ENCODE measurements around the gene BRD7. TPM values are rescaled to one million over a fixed set of nuclear protein-coding genes. Genes with fewer than 3 reads are reported as not detected.

Gene BRD7
- total RNA-seq, 1 donor from 2014 or later = 33.2 TPM

- TF ChIP-seq CTCF (IDR thresholded peaks at IDR 0.05; ENCODE audit: insufficient read depth, low read length, severe bottlenecking) = no peak
- no peaks in the 10 kb centered on the region for H3K36me3 ChIP-seq (ENCODE audit: control insufficient read depth, insufficient read depth, low read length)
- DNase-seq (ENCODE audit: low read depth) = no peak
- no peak overlapping the region for H3K4me3 ChIP-seq (ENCODE audit: low read depth, low read length)
- no peak for FAIRE-seq
- no peaks in the 10 kb centered on the region for H3K27me3 ChIP-seq (ENCODE audit: control insufficient read depth, insufficient read depth, low read length)
Observed at GRCh38 chr16:50407351-50407750, 38.6 kb upstream of the BRD7 start.

- DNase-seq (ENCODE audit: low read depth) (no peak), FAIRE-seq (no peak)
- Histone ChIP-seq H3K36me3 (ENCODE audit: control insufficient read depth, insufficient read depth, low read length) (no peaks in the 10 kb centered on the region), H3K4me3 (ENCODE audit: low read depth, low read length) (no peak overlapping the region), H3K27me3 (ENCODE audit: control insufficient read depth, insufficient read depth, low read length) (no peaks in the 10 kb centered on the region)
- TF ChIP-seq CTCF (IDR thresholded peaks at IDR 0.05; ENCODE audit: insufficient read depth, low read length, severe bottlenecking) = no peak
Observed at GRCh38 chr16:50403491-50403890, 34.7 kb upstream of the BRD7 start.

- FAIRE-seq = no peak
Observed at GRCh38 chr16:50402298-50402895, 33.6 kb upstream of the BRD7 start.

GRCh38 chr16:50401355-50401754 lies 32.6 kb upstream of the BRD7 start:
- FAIRE-seq (no peak), DNase-seq (ENCODE audit: low read depth) (no peak)
- Histone ChIP-seq H3K36me3 (ENCODE audit: control insufficient read depth, insufficient read depth, low read length) (no peaks in the 10 kb centered on the region), H3K27me3 (ENCODE audit: control insufficient read depth, insufficient read depth, low read length) (no peaks in the 10 kb centered on the region), H3K4me3 (ENCODE audit: low read depth, low read length) (no peak overlapping the region)
- no peak for TF ChIP-seq CTCF (IDR thresholded peaks at IDR 0.05; ENCODE audit: insufficient read depth, low read length, severe bottlenecking)

More at GRCh38 chr16:50402298-50402895, 33.6 kb upstream of the BRD7 start:
- H3K36me3 ChIP-seq (ENCODE audit: control insufficient read depth, insufficient read depth, low read length) = no peaks in the 10 kb centered on the region
- no peaks in the 10 kb centered on the region for H3K27me3 ChIP-seq (ENCODE audit: control insufficient read depth, insufficient read depth, low read length)
- no peak for DNase-seq (ENCODE audit: low read depth)
- TF ChIP-seq CTCF (IDR thresholded peaks at IDR 0.05; ENCODE audit: insufficient read depth, low read length, severe bottlenecking) = no peak
- H3K4me3 ChIP-seq (ENCODE audit: low read depth, low read length) = no peak overlapping the region

DNA sequence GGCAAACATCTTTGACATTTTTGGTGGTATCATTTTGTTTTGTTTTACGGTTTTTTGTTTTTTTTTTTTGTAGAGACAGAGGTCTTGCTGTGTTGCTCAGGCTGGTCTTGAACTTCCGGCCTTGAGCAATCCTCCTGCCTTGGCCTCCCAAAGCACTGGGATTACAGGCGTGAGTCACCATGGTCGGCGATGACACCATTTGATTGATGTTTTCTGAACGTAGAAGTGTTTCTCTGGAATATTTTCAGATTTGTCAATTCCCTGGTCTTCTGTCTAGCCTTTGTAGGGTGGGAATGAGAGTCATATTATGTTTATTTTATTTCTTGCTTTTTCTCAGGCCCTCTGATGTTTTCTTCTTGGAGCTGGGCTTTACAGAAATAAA lies 32.2 kb upstream of the BRD7 start:
- Histone ChIP-seq H3K27me3 (ENCODE audit: control insufficient read depth, insufficient read depth, low read length) (no peaks in the 10 kb centered on the region), H3K36me3 (ENCODE audit: control insufficient read depth, insufficient read depth, low read length) (no peaks in the 10 kb centered on the region), H3K4me3 (ENCODE audit: low read depth, low read length) (no peak overlapping the region)
- FAIRE-seq (no peak), DNase-seq (ENCODE audit: low read depth) (no peak)
- no peak for TF ChIP-seq CTCF (IDR thresholded peaks at IDR 0.05; ENCODE audit: insufficient read depth, low read length, severe bottlenecking)

DNA sequence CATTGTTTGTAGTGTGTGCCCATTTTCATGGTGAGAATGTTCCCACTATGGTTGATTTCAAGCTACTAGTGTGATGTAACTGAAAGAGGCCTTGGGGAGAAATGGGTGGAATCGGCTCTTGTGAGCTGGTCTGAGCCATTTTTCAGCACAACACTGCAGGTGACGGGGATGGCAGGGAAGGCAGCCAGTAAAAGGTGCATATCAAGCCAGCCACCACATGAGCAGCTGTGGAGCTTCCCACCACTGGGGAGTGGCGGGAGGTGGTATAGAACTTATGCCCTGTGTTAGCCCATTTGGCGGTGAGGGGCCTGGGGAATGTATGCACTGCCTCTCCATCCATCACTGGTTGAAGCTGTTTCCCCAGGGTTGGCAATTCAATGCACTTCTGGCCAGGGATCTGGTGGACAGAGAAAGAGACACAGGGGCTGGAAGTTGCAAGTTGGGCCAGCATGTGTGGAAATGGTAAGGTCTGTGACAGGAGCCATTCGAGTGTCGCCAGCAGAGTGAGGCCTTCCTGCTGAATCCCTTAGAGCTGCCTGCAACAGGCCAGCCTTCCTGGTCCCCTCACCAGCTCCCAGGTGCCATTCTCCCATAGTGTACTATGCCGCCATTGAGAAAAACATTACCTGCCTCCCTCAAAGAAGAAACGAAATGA lies 31.7 kb upstream of the BRD7 start:
- Histone ChIP-seq H3K27me3 (ENCODE audit: control insufficient read depth, insufficient read depth, low read length) (no peaks in the 10 kb centered on the region), H3K4me3 (ENCODE audit: low read depth, low read length) (no peak overlapping the region), H3K36me3 (ENCODE audit: control insufficient read depth, insufficient read depth, low read length) (no peaks in the 10 kb centered on the region)
- no peak for TF ChIP-seq CTCF (IDR thresholded peaks at IDR 0.05; ENCODE audit: insufficient read depth, low read length, severe bottlenecking)
- DNase-seq (ENCODE audit: low read depth) = no peak
- FAIRE-seq = no peak
